Activated CD4-positive, alpha-beta T cell treated with anti-CD3 and anti-CD28 coated beads, Interleukin-2, amount 10 ng/mL, durations not matched to agents 7 days and 5 days (primary cell): ENCODE data around the gene OR52E5. TPM values are rescaled to one million over a fixed set of nuclear protein-coding genes. Genes with fewer than 3 reads are reported as not detected.

Source experiments
- CTCF ChIA-PET: fragments of 350-600 bp; sonication (Branson Sonifier 250); formaldehyde crosslinking; loops from one replicate; lab custom pipeline; 2021; ENCODE audit warnings: antibody characterized with exemption; lab: Charles Lee
- POLR2A ChIA-PET: fragments of 350-600 bp; sonication (Branson Sonifier 250); formaldehyde crosslinking; loops from one replicate; lab custom pipeline; 2021; ENCODE audit warnings: antibody characterized with exemption; lab: Charles Lee
- DNase-seq: peaks from one replicate; pipeline ENCODE4 v3.0.0-alpha.2; 2020
- H3K27ac Mint-ChIP-seq: one replicate; pipeline ENCODE4 v1.8.0; 2021; ENCODE audit warnings: mild to moderate bottlenecking, moderate library complexity, mixed read lengths
- H3K27me3 Mint-ChIP-seq: one replicate; pipeline ENCODE4 v1.8.0; 2021; ENCODE audit warnings: mixed read lengths
- H3K36me3 Mint-ChIP-seq: one replicate; pipeline ENCODE4 v1.8.0; 2021; ENCODE audit warnings: low read depth, mixed read lengths
- H3K4me1 Mint-ChIP-seq: one replicate; pipeline ENCODE4 v1.8.0; 2021; ENCODE audit warnings: mixed read lengths
- H3K4me3 Mint-ChIP-seq: one replicate; pipeline ENCODE4 v1.8.0; 2021; ENCODE audit warnings: mild to moderate bottlenecking, moderate library complexity, mixed read lengths
- H3K9me3 Mint-ChIP-seq: one replicate; pipeline ENCODE4 v1.8.0; 2021; ENCODE audit warnings: mixed read lengths
- total RNA-seq, 2 experiments: library from RNA; stranded (reverse); gene quantifications; one replicate each; pipeline ENCODE4 v1.2.3, GENCODE V29; 2021

Gene OR52E5
- total RNA-seq, 2 experiments from 2014 or later = not detected

DNA sequence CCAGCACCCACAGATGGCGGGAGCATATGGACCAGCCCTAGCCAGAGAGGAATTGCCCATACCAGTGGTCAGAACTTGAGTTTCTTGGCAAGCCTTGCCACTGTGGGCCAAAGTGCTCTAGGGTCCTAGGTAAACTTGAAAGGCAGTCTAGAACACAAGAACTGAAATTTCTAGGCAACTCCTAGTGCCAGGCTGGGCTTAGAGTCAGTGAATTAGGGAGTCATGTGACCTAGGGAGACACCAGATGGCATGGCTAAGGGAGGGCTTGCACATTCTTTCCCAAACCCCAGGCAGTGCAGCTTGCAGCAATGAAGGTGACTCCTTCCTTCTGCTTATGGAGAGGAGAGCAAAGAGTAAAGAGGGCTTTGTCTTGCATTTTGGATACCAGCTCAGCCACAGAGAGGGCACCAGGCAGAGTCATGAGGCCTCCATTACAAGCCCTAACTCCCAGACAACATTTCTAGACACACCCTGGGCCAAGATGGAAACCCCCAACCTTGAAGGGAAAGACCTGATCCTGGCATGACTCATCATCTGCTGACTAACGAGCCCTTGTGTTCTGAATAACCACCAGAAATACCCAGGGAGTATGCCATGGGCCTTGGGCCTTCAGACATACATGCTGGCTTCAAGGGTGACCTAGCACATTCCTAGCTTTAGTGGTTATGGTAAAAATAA, 29.9 kb downstream of the OR52E5 start:
- DNase-seq = no peak
- Mint-ChIP-seq H3K4me3 (no peak overlapping the region), H3K4me1 (no peaks in the 10 kb centered on the region), H3K27ac (no peak overlapping the region), H3K27me3 (no peaks in the 10 kb centered on the region), H3K9me3 (peaks cover 5% of the 10 kb centered on the region), H3K36me3 (no peaks in the 10 kb centered on the region)
- CTCF ChIA-PET = no interaction called here
- POLR2A ChIA-PET = no interaction called here

DNA sequence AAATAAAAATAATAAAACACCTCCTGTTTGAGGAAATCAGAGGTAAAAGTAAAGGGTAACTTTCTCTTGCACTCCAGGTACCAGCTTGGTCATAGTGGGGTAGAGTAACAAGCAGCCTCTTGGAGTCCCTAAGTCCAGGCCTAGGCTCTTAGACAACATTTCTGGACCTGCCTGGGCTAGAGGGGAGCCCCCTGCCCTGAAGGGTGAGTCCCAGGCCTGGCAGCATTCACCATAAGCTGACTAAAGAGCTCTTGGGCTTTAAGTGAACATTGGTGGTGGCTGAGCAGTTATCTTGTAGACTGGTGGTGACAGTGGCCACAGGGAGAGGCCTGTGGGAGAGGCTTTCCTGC, 30.4 kb downstream of the OR52E5 start:
- ChIA-PET CTCF (no interaction called here), POLR2A (no interaction called here)
- Mint-ChIP-seq H3K9me3 (peaks cover 7% of the 10 kb centered on the region), H3K27me3 (no peaks in the 10 kb centered on the region), H3K27ac (no peak overlapping the region), H3K36me3 (no peaks in the 10 kb centered on the region), H3K4me1 (no peaks in the 10 kb centered on the region), H3K4me3 (no peak overlapping the region)
- no peak for DNase-seq

DNA sequence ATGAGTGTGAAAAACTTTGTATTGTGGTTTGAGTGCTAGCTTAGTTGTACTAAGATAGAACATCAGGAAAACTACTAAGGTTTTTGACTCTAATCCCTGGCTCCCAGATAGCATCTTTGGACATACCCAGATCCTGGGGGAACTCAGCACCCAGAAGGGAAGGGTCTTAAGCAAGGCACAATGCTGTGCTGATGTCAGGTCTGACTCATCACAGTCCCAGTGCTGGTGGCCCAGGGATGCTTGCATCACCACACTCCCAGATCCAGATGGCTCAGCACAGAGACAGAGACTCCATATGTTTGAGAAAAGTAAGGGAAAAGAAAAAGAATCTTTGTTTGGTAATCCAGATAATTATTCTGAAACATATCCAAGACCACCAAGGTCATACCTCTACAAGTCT, 30.8 kb downstream of the OR52E5 start:
- ChIA-PET POLR2A (no interaction called here), CTCF (no interaction called here)
- H3K36me3 Mint-ChIP-seq = no peaks in the 10 kb centered on the region
- peaks cover 8% of the 10 kb centered on the region for H3K9me3 Mint-ChIP-seq
- H3K4me3 Mint-ChIP-seq = no peak overlapping the region
- H3K4me1 Mint-ChIP-seq = no peaks in the 10 kb centered on the region
- no peak for DNase-seq
- H3K27me3 Mint-ChIP-seq = no peaks in the 10 kb centered on the region
- no peak overlapping the region for H3K27ac Mint-ChIP-seq

DNA sequence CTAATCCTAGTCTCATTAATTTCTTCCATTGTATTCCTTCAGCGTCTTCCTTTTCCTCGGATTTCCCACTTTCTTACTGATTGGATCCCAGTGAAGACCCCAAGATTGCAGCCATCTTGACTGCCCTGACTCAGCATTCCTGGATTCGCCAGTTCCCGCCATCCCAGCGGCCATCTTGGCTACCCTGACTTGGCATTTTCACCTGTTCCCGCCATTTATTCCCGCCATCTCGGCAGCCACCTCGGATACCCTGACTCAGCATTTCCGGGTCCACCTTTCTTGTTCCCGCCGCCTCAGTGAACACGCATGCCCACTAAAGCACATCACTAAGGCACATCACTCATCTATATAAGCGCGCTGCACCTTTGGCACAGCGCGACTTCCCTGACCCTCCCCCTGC, 35.3 kb downstream of the OR52E5 start:
- H3K27ac Mint-ChIP-seq = no peak overlapping the region
- ChIA-PET POLR2A (no interaction called here), CTCF (no interaction called here)
- no peaks in the 10 kb centered on the region for H3K36me3 Mint-ChIP-seq
- no peaks in the 10 kb centered on the region for H3K4me1 Mint-ChIP-seq
- no peak overlapping the region for H3K4me3 Mint-ChIP-seq
- no peak for DNase-seq
- H3K9me3 Mint-ChIP-seq = peaks cover 13% of the 10 kb centered on the region
- no peaks in the 10 kb centered on the region for H3K27me3 Mint-ChIP-seq

DNA sequence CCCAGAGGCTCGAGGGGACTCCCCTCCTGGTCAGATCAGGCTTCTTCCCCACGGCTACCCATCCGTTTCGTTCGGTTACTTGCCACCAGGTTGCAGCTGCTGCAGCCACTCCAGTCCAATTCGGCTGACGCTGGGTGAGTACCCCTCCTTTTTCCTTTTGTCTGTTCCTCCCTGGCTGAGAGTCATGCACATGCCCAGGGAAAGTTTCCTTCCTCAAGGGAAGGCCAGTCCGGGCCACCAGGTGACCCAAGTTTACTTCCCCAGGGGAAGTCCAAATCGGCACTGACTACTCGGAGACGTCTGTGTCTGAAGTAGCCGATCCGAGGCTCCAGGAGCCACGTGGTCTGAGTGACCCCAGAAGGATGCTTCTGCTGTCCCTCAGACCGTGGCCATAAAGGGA, 35.8 kb downstream of the OR52E5 start:
- no peaks in the 10 kb centered on the region for H3K27me3 Mint-ChIP-seq
- ChIA-PET CTCF (no interaction called here), POLR2A (no interaction called here)
- DNase-seq = no peak
- peaks cover 13% of the 10 kb centered on the region for H3K9me3 Mint-ChIP-seq
- H3K27ac Mint-ChIP-seq = no peak overlapping the region
- no peaks in the 10 kb centered on the region for H3K36me3 Mint-ChIP-seq
- no peaks in the 10 kb centered on the region for H3K4me1 Mint-ChIP-seq
- no peak overlapping the region for H3K4me3 Mint-ChIP-seq

DNA sequence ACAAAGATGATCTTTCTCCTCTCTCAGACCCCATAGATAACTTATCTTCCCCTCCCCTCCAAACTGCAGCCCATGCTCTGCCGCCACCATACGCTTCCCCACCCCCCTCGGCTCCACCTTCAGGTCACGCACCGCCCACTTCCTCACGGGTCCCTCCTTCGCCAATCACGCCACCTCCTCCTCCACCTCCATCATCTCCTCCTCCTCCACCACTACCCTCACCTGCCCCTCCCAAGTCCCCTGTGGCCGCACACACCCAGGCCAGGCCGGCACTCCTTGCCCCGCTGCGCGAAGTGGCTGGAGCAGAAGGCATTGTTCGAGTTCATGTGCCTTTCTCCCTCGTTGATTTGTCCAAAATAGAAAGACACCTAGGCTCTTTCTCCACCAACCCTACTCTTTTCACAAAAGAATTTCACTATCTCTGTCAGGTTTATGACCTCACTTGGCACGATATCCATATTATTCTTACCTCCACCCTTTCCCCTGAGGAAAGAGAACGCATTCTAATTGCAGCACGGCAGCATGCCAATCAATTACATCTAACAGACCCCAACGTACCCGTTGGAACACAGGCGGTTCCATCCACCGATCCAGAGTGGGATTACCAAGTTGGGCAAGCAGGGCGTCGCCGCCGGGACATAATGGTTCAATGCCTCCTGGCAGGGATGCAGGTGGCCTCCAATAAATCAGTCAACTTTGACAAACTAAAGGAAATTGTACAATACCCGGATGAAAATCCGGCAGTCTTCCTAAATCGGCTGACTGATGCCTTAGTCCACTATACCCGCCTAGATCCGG, 36.8 kb downstream of the OR52E5 start:
- ChIA-PET POLR2A (no interaction called here), CTCF (no interaction called here)
- Mint-ChIP-seq H3K27me3 (no peaks in the 10 kb centered on the region), H3K27ac (no peak overlapping the region), H3K4me3 (no peak overlapping the region), H3K9me3 (peaks cover 13% of the 10 kb centered on the region), H3K4me1 (no peaks in the 10 kb centered on the region), H3K36me3 (no peaks in the 10 kb centered on the region)
- no peak for DNase-seq

DNA sequence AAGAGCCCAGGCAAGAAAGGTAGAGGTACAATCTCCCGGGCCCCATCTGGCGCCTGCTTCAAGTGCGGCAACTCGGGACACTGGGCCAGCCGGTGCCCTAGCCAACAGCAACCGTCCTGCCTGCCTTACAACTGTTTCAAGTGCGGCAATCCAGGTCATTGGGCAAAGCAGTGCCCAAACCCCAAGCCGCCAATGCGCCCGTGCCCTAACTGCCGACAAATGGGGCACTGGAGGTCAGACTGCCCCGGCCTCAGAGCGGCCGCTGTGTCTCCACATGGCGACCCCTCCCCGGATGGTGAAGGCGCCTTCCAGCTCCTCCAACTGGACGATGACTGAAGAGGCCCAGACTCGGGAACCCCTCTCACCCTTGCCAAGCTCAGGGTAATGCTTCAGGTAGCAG, 37.6 kb downstream of the OR52E5 start:
- Mint-ChIP-seq H3K4me1 (no peaks in the 10 kb centered on the region), H3K4me3 (no peak overlapping the region), H3K36me3 (no peaks in the 10 kb centered on the region), H3K27me3 (no peaks in the 10 kb centered on the region), H3K9me3 (peaks cover 10% of the 10 kb centered on the region), H3K27ac (no peak overlapping the region)
- ChIA-PET POLR2A (no interaction called here), CTCF (no interaction called here)
- DNase-seq = no peak

DNA sequence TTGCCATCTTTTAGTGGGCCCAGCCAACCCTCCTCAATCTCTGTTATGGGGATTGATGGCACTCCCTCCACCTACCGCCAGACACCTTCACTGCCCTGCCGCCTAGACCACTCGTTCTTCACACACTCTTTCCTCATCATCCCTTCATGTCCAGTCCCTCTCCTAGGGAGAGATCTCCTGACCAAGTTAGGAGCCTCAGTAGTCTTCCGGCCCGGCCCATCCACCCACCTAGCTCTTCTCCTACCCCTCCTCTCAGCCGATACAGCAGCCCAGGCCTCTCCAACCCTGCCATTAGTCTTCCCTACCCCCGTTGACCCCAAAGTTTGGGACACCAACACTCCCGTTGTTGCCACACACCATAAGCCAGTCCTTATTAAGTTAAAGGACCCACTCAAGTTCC, 38.1 kb downstream of the OR52E5 start:
- CTCF ChIA-PET = no interaction called here

DNA sequence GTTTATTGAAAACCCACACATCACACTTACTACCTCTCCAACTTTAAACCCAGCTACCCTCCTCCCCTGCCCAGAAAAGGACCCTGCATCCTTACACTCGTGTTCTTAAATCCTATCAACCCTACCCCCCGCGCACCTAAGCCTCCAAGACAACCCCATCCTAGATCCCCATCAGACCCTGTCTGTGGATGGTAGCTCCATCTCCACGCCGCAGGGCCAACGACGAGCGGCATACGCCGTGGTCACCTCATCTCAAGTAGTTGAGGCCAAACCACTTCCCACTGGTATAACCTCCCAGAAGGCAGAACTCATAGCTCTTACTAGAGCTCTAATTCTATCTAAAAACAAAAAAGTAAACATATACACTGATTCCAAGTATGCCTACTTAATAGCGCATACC, 39.7 kb downstream of the OR52E5 start:
- H3K4me3 Mint-ChIP-seq = no peak overlapping the region
- CTCF ChIA-PET = no interaction called here
- H3K4me1 Mint-ChIP-seq = no peaks in the 10 kb centered on the region
- no peaks in the 10 kb centered on the region for H3K27me3 Mint-ChIP-seq
- H3K9me3 Mint-ChIP-seq = peaks cover 8% of the 10 kb centered on the region
- no peaks in the 10 kb centered on the region for H3K36me3 Mint-ChIP-seq
- POLR2A ChIA-PET = no interaction called here
- no peak for DNase-seq
- H3K27ac Mint-ChIP-seq = no peak overlapping the region

More for the DNA sequence above, 38.1 kb downstream of the OR52E5 start:
- POLR2A ChIA-PET = no interaction called here
- no peak overlapping the region for H3K27ac Mint-ChIP-seq
- H3K27me3 Mint-ChIP-seq = no peaks in the 10 kb centered on the region
- DNase-seq = no peak
- no peaks in the 10 kb centered on the region for H3K4me1 Mint-ChIP-seq
- peaks cover 10% of the 10 kb centered on the region for H3K9me3 Mint-ChIP-seq
- H3K4me3 Mint-ChIP-seq = no peak overlapping the region
- H3K36me3 Mint-ChIP-seq = no peaks in the 10 kb centered on the region

DNA sequence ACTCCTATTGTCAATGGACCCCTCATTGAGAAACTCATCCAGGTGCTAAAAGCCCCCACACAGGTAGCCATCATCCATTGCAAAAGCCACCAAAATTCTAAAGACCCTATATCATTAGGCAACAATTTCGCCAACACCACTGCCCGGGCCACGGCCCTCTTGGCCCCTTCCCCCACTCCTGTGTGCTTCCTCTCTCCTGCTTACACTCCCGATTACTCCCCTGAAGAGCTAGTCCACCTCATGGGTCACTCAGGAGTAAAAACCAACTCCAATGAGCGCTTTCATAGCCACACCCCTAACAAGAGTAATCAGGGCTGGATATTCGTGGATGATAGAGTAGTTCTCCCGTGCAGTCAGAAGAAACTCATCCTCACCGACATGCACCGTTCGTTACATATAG, 40.1 kb downstream of the OR52E5 start:
- peaks cover 8% of the 10 kb centered on the region for H3K9me3 Mint-ChIP-seq
- no peak for DNase-seq
- no peaks in the 10 kb centered on the region for H3K27me3 Mint-ChIP-seq
- CTCF ChIA-PET = no interaction called here
- no peaks in the 10 kb centered on the region for H3K36me3 Mint-ChIP-seq
- H3K27ac Mint-ChIP-seq = no peak overlapping the region
- H3K4me3 Mint-ChIP-seq = no peak overlapping the region
- POLR2A ChIA-PET = no interaction called here
- no peaks in the 10 kb centered on the region for H3K4me1 Mint-ChIP-seq

DNA sequence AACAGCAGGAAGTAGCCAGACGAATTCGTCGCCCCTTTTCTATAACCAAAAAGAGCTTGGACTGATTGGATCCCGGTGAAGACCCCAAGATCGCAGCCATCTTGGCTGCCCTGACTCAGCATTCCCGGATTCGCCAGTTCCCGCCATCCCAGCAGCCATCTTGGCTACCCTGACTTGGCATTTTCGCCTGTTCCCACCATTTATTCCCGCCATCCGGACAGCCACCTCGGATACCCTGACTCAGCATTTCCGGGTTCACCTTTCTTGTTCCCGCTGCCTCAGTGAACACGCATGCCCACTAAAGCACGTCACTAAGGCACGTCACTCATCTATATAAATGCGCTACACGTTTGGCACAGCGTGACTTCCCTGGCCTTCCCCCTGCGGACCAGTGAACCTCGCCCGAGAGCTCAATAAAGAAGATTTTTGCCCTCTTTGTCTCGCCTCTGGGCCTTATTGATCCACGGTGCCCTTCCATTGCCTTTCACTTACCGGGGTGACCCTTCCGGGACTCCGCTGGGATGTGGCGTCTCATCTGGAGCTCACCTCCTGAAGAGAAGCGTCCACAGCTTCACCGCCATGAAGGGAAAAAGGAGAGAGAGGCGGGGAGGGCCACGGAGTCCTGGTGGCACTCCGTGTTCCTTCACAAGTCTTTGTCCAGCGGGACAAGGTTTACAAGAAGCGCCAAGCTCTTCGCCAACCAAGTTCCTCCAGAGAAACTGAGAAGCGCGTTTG, 45.0 kb downstream of the OR52E5 start:
- H3K27ac Mint-ChIP-seq = no peak overlapping the region
- no peak overlapping the region for H3K4me3 Mint-ChIP-seq
- H3K36me3 Mint-ChIP-seq = no peaks in the 10 kb centered on the region
- ChIA-PET CTCF (interaction anchor here (0.6 kb wide), 1 partner anchor 298 kb away, joined by 3 read pairs; no protein-coding TSS in a partner anchor), POLR2A (no interaction called here)
- H3K27me3 Mint-ChIP-seq = peaks cover 2% of the 10 kb centered on the region
- H3K9me3 Mint-ChIP-seq = no peaks in the 10 kb centered on the region
- no peaks in the 10 kb centered on the region for H3K4me1 Mint-ChIP-seq
- no peak for DNase-seq

DNA sequence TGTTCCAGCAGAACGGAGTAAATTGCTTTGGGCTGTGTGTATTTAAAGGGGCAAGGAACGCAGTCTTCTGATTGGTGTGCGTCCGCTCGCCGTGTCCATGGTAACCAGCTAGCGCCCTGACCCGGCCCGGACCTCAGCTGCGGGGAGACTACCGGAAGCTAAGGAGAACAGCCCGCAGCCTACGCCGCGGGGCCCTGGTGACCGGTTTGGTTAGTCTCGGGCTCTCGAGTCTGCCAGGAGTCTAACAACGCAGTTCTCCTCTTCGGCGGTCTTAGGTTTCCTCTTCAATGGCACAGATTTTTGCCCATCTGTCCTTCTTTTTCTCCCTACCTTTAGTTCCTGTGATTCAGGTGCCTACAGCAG, 45.6 kb downstream of the OR52E5 start:
- DNase-seq = no peak
- CTCF ChIA-PET = interaction anchor here (0.6 kb wide), 1 partner anchor 299 kb away, joined by 3 read pairs; no protein-coding TSS in a partner anchor
- Mint-ChIP-seq H3K9me3 (no peaks in the 10 kb centered on the region), H3K27ac (no peak overlapping the region), H3K4me3 (no peak overlapping the region), H3K4me1 (no peaks in the 10 kb centered on the region), H3K36me3 (no peaks in the 10 kb centered on the region), H3K27me3 (peaks cover 2% of the 10 kb centered on the region)
- POLR2A ChIA-PET = no interaction called here

DNA sequence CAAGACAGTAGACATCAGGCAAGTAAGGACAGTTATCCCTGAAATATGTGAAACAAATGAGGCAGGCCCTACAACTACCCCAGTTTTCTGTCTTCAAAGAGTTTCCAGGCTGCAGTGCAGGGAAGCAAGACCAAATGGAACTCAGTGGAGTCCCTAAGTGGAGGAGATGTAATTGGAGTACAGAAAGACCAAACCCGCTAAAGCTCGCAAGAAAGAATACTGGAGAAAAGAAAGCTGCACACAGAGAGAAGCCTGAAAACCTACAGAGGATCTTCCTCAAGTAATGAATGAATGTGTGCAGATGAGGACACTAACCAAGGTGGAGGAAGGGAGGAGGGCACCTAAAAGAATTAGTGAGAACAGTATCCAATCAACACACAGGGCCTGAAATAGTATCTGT, 47.7 kb downstream of the OR52E5 start:
- Mint-ChIP-seq H3K4me1 (no peaks in the 10 kb centered on the region), H3K4me3 (no peak overlapping the region), H3K27ac (no peak overlapping the region), H3K36me3 (no peaks in the 10 kb centered on the region), H3K27me3 (peaks cover 2% of the 10 kb centered on the region), H3K9me3 (no peaks in the 10 kb centered on the region)
- no peak for DNase-seq
- POLR2A ChIA-PET = no interaction called here
- CTCF ChIA-PET = no interaction called here
